NCI-H1694 treated with DMSO at 0.1 percent for 48 hours (cell line): ENCODE results near the gene NUMA1.
A peak's percentile ranks its signal among the peaks of the same experiment; 100 is the strongest.

Source experiments
- DNase-seq: peaks from one replicate; lab custom pipeline; 2025; lab: John Stamatoyannopoulos, UW

NUMA1 gene

DNA sequence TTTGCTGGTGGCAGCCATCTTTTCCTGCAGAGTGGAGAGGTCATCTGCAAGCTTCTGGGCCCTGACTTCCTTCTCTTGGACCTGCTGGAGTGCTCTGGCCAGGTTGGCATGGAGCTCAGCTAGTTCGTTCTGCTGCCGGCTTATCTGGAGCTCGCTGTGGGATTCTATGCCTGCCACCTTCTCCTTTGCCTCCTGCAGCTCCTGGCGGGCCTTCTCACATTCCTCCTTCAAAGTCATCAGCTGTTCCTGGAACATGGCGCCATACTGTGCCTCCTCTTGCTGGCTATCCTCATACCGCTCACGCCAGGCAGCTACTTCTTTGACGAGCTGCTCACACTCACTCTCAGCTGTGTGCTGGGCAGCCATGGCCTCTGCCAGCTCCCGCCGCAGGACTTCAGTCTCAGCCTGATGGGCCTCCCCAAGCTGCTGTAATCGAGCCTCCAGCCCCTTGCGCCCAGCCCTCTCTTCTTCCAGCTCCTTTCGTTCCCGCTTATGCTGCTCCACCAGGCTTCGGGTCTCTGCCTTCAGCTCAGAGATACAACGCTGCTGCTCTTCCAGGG lies 65.5 kb downstream of the NUMA1 start:
- no peak for DNase-seq

DNA sequence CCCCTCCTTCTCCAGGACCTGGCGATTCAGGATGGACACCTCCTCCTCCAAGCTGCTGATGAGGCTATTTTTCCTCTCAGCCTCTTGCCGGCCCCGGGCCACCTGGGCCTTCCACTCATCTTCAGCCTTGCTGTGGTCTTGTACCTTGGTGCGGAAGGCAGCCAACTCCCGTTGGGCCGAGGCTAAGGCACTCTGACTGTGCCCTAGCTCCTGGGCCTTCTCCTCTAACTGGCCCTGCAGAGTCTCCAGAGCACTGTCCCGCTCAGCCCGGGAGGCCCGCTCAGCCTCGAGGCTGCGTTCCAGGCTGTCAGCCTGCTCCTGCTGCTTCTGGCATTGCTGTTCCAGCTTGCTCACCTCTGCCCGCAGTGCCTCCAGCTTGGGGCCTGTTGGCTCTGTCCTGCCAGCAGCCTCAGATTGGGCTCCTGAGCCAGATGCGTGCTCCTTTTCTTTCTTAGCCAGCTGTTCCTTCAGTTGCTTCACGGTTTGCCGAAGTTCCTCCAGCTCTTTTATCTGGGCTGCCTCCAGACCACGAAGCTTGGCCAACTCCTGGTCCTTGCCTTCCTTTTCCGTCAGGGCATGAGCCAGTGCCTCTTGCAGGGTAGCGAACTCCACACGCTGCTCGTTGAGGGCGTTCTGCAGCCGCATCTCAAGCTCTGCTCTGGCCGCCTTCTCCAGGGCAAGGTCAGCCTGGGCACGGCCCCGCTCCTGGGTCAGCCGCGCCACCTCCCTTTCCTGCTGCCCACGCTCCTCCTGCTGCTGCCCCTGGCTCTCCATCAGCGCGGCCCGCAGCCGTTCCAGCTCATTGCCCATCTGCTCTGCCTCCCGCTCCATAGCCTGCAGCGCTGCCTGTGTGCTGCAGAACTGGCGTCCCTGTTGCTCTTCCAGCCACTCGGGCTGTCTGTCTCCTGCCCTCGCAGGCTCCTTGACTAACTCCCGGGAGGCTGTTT lies 66.3 kb downstream of the NUMA1 start:
- DNase-seq, result no peak

DNA sequence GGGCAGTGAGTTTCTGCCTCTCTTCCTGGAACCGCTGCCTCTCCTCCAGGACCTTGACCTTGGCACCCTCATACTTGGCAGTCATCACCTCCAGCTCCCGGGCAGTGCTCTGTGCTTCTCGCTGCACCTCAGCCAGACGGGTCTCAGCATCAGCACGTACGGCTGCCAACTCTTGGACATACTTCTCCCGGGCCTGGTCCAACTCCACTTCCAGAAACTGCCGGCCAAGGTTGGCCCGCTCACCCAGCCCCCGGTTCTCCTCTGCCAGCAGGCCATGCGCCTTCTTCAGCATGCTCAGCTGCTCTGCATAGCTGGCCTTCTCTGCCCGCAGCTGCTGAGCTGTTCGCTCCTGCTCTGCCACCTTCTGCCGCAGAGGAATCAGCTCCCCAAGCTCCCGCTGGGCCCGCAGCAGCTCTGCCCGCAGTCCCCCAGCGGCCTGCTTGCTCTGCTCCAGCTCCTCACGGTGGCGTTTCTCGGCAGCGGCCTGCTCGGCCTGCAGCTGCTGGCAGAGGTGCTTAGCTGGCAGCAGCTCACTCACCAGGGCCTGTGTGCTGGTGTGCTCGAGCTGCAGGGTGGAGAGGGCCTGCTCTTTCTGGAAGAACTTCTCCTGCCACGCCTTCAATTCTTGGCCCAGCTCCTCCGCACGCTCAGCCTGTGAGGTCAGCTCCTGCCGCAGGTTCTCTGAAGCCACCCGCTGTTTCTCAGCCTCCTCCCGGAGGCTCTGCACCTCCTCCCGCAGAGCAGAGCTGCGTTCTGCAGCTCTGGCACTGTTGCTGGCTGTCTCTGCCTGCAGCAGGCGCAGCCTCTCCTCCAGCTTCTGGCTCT lies 67.2 kb downstream of the NUMA1 start:
- DNase-seq, result no peak

DNA sequence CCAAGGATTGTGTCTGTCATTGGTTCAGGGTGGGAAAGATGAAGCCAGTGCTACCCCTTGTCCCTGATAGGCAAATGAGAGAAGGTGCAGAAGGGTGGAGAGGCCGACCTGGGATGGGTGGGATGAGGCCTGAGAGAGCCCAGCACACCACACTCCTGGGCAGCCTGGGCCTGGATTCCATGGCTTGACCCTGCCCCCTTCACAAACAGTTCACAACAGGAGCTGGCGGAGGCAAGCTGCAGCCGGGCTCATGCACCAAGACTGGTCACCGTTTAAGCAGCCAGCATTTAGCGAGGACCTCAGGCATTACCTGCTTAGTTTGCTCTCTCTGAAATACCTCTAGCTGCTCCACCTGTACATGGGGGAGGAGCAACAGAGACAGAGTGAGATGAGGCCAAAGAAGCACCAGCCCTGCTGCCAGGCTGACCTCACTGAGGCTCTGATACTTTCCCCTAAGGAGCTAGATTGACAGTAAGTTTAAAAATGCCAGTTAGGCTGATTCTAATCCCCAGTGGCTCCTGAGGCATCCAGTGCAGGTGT lies 68.2 kb downstream of the NUMA1 start:
- no peak for DNase-seq

DNA sequence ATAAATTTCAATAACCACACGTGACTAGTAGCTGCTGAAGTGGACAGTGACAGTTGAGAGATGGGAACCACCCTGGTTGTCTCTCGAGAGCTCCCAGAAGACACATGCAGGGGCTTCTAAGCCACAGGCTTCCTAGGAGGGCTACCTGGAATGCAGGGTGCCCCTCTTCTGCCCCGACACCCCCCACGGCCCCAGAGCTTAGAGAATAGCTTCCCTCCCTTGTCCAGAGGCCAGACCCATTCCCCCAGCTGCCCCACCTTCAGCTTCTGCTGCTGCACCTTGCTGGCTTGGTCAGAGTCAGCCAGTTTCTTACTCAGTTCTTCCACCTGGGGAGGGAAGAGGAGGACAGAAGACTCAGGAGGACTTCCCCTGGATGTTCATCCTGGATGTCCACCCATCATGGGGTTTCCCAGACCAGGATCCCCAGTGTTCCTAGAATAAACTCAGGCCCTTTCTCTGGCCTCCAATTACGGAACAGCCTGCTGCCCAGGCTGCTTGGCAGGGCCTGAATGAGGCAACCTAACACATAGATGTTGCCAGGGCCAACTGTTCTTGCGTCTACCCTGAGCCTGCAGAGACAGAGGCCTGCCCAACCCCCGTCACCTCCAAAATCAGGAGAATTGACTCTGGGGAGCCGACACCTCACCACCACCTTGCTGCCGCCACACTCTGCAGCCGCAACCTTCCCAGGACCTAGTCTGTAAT lies 69.7 kb downstream of the NUMA1 start:
- no peak for DNase-seq

DNA sequence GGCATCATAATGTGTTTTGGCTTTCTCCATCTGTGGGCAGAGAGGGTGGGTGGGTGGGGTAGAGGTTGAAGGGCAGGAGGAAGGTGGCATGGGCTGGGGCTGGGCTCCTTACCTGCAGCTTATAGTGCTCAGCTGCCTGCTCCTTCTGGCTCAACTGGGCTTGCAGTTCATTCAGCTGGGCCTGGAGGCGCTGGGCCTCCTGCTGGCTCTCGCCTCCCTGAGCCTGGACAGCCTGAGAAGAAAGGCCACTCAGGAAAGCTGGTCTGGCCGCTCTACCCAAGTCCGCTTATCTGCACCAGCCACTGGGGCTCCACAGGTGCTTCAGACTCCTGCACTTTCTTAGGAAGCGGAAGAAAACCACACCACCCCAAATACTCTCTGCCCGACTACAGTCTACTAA lies 71.2 kb downstream of the NUMA1 start:
- no peak for DNase-seq

DNA sequence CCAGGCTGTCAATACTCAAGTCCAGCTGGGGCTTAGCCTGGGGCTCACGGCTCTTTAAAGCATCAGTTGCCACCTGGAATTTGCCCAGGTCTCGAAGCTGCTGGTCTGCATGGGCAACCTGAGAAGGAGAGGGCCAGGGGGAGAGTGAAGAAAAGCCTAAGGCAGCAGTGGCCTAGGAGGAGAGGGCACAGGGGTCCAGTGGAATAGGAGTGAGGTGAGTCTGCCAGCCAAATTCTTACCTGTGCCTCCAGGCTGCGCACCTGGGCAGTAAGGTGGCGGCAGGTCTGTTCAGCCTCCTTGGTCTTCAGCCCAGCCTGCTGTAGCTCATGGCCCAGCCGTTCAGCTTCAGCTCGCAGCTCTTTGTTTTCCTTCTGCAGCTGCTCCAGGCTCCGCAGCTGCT lies 71.6 kb downstream of the NUMA1 start:
- no peak for DNase-seq

DNA sequence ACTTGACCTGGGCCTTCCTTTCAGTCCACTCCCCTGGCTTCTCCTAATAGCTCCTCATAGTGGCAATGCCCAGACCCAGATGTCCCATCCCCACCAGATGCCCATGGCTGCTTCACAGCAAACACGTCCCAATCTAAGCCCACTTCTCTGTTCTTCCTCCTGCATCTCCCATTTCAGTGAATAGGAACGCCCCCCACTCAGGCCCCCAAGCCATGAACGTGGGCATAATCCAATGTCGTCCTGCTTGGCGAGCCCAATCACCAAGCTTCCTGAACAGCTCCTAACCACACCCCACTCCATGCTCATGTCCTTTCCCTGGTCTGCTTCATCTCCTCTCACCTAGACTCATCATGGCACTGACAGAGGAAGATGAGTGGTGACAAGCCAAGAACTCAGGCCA lies 72.8 kb downstream of the NUMA1 start:
- DNase-seq, result no peak

DNA sequence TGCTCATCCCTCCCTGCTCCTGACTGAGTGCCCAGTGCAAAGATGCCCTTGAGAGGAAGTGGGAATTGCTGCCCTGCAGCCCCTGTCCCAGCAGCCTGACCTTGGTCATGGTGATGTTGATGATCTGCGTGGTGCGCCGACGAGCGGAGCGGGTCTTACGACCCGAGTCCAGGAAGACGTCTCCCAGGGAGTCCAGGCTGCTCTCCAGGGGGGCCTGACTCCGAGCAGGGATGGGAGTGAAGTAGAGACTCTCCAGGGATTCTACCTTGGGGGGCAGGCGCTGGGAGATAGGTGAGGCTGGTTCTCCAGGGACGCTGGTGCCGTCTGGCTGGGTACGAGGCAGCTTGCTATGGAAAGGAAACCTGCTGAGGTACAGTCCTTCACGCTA lies 73.3 kb downstream of the NUMA1 start:
- no peak for DNase-seq

DNA sequence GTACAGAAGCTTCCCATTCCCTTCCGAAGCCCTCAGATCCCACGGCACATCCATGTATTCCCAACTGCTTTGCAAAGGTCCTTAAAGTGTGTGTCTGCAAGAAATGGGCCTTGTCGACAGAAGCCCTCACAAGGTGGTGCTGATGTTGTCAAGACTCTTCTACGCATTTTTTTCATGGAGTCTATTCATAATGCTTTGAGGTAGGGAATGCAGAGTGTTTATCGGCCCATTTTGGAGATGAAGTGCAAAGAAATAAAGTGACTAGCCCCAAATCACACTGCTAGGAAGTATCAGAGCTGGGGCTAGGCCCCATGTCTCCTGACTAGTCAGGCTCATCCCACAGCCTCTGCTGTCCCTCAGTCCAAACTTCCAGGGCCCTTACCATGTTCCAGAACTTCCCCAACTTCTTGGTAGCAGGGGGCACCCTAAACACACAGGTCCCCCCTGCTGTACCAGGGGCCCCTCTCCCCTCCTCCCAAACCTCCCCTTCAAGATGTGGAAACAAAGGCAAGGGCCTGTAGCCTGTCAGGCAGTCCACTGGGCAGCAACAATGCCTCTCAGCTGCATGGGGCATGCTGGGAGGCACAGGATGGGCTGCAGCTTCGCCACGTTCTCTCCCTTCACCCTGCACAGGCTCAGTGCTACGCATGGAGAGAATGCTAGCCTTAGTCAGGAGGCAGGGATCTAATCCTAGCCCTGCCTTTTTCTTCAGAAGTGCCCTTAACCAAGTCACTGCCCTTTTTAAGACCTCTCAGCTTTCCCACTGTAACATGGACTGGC lies 73.8 kb downstream of the NUMA1 start:
- DNase-seq, result no peak

DNA sequence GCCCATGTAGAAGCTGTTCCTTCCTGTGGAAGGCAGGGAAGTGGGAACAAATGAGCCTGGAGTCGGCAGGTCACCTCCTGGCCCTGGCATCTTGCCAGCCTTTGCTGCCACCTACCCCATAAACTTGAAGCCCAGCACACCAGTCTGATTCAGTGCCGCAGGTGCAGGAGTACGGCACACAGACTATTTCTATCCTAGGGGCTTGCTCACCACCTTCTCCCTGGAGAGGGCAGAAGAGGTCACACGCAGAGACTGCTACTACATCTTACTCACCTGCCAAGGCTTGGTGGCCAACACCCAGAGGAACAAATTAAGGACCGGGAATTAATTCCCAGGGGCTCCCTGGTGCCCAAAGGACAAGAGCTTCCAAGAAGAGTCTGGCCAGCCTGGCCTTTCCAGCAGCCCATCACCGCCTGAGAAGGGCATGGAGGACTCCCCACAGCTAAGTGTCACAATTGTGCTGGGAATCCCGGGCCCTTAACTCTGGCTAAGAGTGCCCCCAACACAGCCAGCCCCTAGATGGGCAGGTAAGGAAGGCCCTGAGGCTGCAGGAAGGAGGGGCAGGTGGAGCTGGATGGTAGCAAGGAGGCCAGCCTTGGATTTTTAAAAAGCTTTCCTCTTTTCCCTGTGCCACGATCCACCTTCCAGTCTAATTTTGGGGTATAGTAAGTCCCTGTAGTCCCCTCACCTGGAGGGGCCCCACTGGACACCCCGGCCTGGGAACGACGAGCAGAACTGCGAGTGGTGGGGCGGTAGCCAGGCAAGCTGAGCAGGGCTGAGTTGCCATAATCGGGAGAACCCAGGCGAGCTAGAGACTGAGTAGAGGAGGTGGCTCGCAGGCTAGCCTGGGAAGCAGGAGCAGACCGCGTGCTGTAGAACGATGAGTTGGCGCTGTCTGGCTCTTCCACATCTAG lies 74.7 kb downstream of the NUMA1 start:
- no peak for DNase-seq

DNA sequence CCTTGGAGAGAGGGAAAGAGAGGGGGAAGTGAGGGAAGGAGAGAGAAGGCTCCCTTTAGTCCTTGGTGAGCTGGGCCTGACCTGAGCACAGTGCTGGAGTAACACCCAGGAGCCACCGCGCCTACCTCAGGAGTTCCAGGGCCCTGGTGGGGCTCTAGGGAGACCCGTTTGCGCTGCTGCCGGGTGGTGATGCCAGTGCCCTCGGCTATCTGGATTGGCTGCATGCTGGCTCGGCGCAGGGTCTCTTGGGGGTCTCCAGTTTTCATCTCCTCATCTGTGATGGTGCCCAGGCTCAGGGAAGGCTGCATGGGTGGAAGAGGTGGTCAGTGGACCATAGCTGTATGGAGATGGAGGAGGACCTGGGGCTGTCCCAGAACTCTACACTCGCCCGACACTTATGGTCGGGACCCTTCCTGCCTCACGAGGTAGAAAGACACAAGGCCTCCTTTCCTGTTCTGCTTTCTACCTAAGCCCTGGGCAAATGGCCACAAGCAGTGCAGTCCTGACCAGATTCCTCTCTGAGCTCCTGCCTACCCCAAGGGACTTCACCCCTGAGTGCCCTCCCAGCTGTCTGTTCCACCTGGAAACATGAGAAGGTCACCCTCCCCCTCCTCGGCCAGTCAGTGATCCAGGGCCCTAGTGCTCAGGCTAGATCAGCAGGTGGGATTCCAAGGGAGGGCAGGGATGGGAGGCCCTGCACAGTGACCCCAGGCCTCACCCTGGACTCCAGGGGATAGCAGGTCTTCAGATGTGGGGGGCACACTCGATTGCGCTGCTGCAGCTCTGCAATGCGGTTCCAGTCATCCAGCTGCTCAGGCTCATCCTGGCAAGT lies 75.6 kb downstream of the NUMA1 start:
- DNase-seq, result no peak

DNA sequence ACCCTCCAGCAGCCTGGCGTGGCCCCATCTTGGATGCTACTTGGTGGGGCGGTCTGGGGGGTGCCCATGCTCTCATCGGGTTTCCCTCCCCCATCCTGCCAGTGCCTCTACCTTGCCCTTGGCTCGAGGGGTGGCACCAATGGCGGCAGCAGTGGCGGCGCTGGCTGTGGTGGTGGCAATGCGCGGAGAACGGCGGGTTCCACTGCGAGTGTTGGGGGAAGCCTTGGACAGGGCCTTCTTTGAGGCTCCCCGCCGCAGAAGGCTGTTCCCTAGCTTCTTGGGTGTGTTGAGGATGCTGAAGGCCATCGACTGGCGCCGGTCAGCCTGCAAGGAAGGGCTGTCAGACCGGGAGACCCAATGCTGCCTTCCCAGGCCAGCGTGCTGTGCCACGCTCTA lies 76.6 kb downstream of the NUMA1 start:
- DNase-seq, result no peak

DNA sequence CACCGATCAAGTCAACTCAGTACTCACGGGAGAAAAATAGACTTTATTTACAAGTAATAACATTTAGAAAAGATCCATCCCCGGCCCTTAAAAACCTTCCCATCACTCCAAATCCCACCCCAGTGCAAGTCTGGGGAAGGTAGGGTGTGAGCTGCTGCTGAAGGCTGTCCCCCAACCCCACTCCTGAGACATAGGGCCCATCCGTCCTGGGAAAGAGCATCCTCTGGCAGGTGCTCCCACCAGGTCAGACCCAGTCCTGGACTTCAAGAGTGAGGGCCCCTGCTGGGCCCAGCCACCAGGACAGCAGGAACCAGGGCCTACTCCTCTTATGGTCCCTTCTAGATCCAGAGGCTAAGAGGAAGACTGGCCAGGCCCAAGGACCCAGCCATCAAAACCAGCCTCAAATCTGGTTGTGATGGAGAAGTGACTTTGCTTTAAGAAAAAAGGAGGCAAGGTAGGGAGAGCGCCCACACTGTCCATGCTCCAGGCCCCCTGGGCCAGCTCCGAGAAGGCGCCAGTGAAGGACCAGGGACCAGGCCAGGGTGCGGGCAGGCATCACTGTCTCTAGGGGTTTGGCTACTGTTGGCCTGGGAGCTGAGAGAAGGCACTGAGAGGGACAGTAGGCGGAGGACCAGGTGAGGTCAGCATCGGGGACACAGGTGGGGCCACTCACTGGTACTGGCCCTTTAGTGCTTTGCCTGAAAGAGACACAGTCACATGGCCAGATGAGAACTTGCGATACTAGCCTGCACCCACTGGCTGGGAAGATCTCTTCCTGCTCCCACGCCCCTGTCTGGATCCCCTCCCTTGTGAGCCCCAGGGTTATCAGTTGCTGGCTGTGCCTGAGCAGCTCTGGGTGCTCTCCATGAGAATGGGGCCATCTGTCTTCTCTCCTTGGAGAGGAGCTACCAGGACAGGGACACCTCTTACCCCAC lies 77.2 kb downstream of the NUMA1 start:
- no peak for DNase-seq

DNA sequence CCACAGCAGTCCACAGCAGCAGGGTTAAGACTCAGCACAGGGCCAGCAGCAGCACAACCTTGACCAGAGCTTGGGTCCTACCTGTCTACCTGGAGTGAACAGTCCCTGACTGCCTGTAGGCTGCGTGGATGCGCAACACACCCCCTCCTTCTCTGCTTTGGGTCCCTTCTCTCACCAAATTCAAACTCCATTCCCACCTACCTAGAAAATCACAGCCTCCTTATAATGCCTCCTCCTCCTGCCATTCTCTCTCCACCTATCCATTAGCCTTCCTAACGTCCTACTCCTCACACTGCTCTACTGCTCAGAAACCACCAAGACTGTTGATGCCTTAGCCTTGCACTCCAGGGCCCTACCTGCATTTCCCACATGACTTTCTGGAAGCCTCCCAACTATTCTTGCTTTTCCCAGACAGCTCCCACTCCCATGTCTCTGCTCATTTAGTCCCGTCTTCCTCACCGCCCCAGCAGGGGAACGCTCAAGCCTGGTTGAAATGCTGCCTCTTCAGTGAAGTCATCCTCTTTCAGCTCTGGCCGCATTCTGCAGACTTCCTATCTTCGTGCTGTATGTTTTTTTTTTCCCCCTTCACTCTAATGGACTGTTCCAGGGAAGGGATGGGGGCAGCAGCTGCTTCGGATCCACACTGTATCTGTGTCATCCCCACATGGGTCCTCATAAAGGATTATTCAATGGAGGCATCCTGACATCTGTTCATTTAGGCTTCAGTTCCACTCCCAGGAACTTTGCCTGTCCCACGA lies 78.3 kb downstream of the NUMA1 start:
- DNase-seq, result peak; percentile 21

DNA sequence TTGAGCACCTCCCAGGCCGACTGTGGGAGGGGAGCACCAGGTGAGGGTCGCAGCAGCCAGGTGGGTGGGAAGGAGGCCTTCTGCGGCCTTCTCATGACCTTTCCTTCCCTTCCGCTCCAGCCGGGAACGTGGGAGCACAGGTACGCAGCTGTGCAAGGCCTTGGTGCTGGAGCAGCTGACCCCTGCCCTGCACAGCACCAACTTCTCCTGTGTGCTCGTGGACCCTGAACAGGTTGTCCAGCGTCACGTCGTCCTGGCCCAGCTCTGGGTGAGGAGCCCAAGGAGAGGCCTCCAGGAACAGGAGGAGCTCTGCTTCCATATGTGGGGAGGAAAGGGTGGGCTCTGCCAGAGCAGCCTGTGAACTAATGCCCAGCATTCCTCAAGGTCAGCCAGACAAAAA lies 79.1 kb downstream of the NUMA1 start:
- DNase-seq, result no peak

DNA sequence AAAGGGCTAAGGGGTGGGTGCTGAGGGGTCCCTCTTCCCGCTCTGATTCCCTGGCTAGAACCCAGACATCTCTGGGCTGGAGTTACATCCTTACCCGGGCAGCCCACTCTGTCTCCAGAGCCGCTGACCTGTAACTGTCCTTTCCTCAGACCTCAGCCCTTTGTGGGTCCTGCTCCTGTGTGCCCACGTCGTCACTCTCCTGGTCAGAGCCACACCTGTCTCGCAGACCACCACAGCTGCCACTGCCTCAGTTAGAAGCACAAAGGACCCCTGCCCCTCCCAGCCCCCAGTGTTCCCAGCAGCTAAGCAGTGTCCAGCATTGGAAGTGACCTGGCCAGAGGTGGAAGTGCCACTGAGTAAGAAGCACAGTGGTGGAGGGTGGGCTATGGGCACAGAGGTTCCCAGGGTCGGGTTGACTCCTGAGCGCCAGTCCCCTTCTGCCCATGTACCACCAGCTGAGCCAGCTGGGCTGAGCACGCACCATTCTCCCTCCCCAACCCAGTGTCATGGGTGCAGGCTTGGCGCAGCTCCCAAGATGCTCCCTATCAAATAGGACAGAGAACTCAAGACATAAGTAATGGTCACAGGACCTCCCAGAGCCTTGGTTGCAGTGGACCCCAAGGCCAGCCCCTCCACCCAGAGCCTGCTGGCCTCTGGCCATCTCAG lies 80.0 kb downstream of the NUMA1 start:
- DNase-seq, result no peak
